ENCODE data around the gene SERINC3.

- TF ChIP-seq, protein P1, sequence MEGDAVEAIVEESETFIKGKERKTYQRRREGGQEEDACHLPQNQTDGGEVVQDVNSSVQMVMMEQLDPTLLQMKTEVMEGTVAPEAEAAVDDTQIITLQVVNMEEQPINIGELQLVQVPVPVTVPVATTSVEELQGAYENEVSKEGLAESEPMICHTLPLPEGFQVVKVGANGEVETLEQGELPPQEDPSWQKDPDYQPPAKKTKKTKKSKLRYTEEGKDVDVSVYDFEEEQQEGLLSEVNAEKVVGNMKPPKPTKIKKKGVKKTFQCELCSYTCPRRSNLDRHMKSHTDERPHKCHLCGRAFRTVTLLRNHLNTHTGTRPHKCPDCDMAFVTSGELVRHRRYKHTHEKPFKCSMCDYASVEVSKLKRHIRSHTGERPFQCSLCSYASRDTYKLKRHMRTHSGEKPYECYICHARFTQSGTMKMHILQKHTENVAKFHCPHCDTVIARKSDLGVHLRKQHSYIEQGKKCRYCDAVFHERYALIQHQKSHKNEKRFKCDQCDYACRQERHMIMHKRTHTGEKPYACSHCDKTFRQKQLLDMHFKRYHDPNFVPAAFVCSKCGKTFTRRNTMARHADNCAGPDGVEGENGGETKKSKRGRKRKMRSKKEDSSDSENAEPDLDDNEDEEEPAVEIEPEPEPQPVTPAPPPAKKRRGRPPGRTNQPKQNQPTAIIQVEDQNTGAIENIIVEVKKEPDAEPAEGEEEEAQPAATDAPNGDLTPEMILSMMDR (conservative IDR thresholded peaks at IDR 0.05; ENCODE audit: low read depth in 2 of 2): no peak
- no peak for TF ChIP-seq EZH2 (IDR thresholded peaks at IDR 0.05; ENCODE audit: low read depth, unreplicated experiment)
- no peak for TF ChIP-seq ZNF331 (CRISPR knock-in tag; IDR thresholded peaks at IDR 0.05; ENCODE audit: low read depth)
- TF ChIP-seq POLR2AphosphoS5 (IDR thresholded peaks at IDR 0.05; ENCODE audit: low read depth): no peak
- TF ChIP-seq, protein P2, sequence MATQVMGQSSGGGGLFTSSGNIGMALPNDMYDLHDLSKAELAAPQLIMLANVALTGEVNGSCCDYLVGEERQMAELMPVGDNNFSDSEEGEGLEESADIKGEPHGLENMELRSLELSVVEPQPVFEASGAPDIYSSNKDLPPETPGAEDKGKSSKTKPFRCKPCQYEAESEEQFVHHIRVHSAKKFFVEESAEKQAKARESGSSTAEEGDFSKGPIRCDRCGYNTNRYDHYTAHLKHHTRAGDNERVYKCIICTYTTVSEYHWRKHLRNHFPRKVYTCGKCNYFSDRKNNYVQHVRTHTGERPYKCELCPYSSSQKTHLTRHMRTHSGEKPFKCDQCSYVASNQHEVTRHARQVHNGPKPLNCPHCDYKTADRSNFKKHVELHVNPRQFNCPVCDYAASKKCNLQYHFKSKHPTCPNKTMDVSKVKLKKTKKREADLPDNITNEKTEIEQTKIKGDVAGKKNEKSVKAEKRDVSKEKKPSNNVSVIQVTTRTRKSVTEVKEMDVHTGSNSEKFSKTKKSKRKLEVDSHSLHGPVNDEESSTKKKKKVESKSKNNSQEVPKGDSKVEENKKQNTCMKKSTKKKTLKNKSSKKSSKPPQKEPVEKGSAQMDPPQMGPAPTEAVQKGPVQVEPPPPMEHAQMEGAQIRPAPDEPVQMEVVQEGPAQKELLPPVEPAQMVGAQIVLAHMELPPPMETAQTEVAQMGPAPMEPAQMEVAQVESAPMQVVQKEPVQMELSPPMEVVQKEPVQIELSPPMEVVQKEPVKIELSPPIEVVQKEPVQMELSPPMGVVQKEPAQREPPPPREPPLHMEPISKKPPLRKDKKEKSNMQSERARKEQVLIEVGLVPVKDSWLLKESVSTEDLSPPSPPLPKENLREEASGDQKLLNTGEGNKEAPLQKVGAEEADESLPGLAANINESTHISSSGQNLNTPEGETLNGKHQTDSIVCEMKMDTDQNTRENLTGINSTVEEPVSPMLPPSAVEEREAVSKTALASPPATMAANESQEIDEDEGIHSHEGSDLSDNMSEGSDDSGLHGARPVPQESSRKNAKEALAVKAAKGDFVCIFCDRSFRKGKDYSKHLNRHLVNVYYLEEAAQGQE (IDR thresholded peaks at IDR 0.05; ENCODE audit: unreplicated experiment): no peak
- no peak for TF ChIP-seq JUNB (IDR thresholded peaks at IDR 0.05; ENCODE audit: unreplicated experiment)
- no peak for TF ChIP-seq CREB1 (CRISPR knock-in tag; IDR thresholded peaks at IDR 0.05; ENCODE audit: low read depth)
- TF ChIP-seq NANOG (IDR thresholded peaks at IDR 0.05; ENCODE audit: borderline replicate concordance): no peak
- TF ChIP-seq ETS1 (IDR thresholded peaks at IDR 0.05): no peak
- no peak for TF ChIP-seq STAT1 (IDR thresholded peaks at IDR 0.05; ENCODE audit: unreplicated experiment)
- no peak for TF ChIP-seq EZH2phosphoT487 (IDR thresholded peaks at IDR 0.05; ENCODE audit: unreplicated experiment)
- TF ChIP-seq ZNF462 (CRISPR knock-in tag; IDR thresholded peaks at IDR 0.05): no peak
- no peak for TF ChIP-seq ZNF114 (CRISPR knock-in tag; IDR thresholded peaks at IDR 0.05)
Observed at GRCh38 chr20:44542890-44543289, 21.0 kb upstream of the SERINC3 start.

Data from GM23338 (cell line).